GM23338 (cell line): ENCODE data around the gene MTMR3. TPM values are rescaled to one million over a fixed set of nuclear protein-coding genes. Genes with fewer than 3 reads are reported as not detected.

Experiments used
- ATAC-seq: fragments of 200-7000 bp; cut with Tn5 transposase; 3 replicates; pipeline ENCODE4 v1.9.1; 2020
- DNase-seq: peaks from one replicate; pipeline ENCODE4 v3.0.0-alpha.2; 2015; ENCODE audit warnings: low spot score
- H2AFZ ChIP-seq: fragments of 200-600 bp; sonication (generic); 2 replicates; pipeline ENCODE4 v1.8.0; 2016; ENCODE audit warnings: antibody characterized with exemption, mild to moderate bottlenecking, moderate library complexity
- H3F3A ChIP-seq: fragments of 200-600 bp; sonication (generic); replicated peaks from 2 replicates; pipeline ENCODE4 v1.8.0; 2017; ENCODE audit warnings: antibody characterized with exemption, mixed run types, low read depth
- H3K27ac ChIP-seq: fragments of 200-600 bp; sonication (generic); 2 replicates; pipeline ENCODE4 v1.6.1; 2016; ENCODE audit warnings: low read depth
- H3K27me3 ChIP-seq: fragments of 200-600 bp; sonication (generic); 2 replicates; pipeline ENCODE4 v1.8.0; 2016; ENCODE audit warnings: mild to moderate bottlenecking, mixed run types, moderate library complexity; ENCODE audit not compliant: insufficient read depth
- H3K36me3 ChIP-seq: fragments of 200-600 bp; sonication (generic); 2 replicates; pipeline ENCODE4 v1.8.0; 2016; ENCODE audit warnings: mild to moderate bottlenecking; ENCODE audit not compliant: insufficient read depth
- H3K4me1 ChIP-seq: fragments of 200-600 bp; sonication (generic); 2 replicates; pipeline ENCODE4 v1.8.0; 2016; ENCODE audit warnings: mild to moderate bottlenecking, moderate library complexity; ENCODE audit not compliant: insufficient read depth
- H3K4me2 ChIP-seq: fragments of 200-600 bp; sonication (generic); 2 replicates; pipeline ENCODE4 v1.7.1; 2017; ENCODE audit warnings: mixed run types
- H3K4me3 ChIP-seq: fragments of 200-600 bp; sonication (generic); 2 replicates; pipeline ENCODE4 v1.6.1; 2016; ENCODE audit warnings: mixed run types
- H3K79me2 ChIP-seq: fragments of 200-600 bp; sonication (generic); replicated peaks from 2 replicates; pipeline ENCODE4 v1.8.0; 2017; ENCODE audit warnings: mild to moderate bottlenecking; ENCODE audit not compliant: insufficient read depth
- H3K9me2 ChIP-seq: fragments of 200-600 bp; sonication (generic); 2 replicates; pipeline ENCODE4 v1.8.0; 2017; ENCODE audit not compliant: insufficient read depth
- H4K20me1 ChIP-seq: fragments of 200-600 bp; sonication (generic); replicated peaks from 2 replicates; pipeline ENCODE4 v1.8.0; 2017; ENCODE audit warnings: mild to moderate bottlenecking; ENCODE audit not compliant: insufficient read depth
- H3K27ac Mint-ChIP-seq: 2 replicates; pipeline ENCODE4 v1.8.0; 2020; ENCODE audit warnings: inconsistent platforms, mild to moderate bottlenecking, moderate library complexity, mixed read lengths
- H3K27me3 Mint-ChIP-seq: 3 replicates; pipeline ENCODE4 v1.8.0; 2022; ENCODE audit warnings: low read depth, mild to moderate bottlenecking, moderate library complexity, mixed read lengths, inconsistent platforms; ENCODE audit not compliant: insufficient read depth, poor library complexity
- H3K36me3 Mint-ChIP-seq: 3 replicates; pipeline ENCODE4 v1.8.0; 2021; ENCODE audit warnings: low read depth, mild to moderate bottlenecking, inconsistent platforms, moderate library complexity, mixed read lengths
- H3K4me1 Mint-ChIP-seq: 3 replicates; pipeline ENCODE4 v1.8.0; 2020; ENCODE audit warnings: mild to moderate bottlenecking, inconsistent platforms, mixed read lengths
- H3K4me3 Mint-ChIP-seq: 3 replicates; pipeline ENCODE4 v1.8.0; 2021; ENCODE audit warnings: moderate library complexity, mild to moderate bottlenecking, inconsistent platforms, mixed read lengths
- H3K9me3 Mint-ChIP-seq: 3 replicates; pipeline ENCODE4 v1.8.0; 2020; ENCODE audit warnings: moderate library complexity, mild to moderate bottlenecking, inconsistent platforms, mixed read lengths
- CREB1 ChIP-seq: fragments of 250-450 bp; sonication (Bioruptor Pico); IDR thresholded peaks from 2 replicates; pipeline ENCODE4 v1.5.0; 2020; ENCODE audit warnings: low read depth, mild to moderate bottlenecking, moderate library complexity
- EZH2 ChIP-seq: fragments of 200-600 bp; sonication (generic); IDR thresholded peaks from one replicate; pipeline ENCODE4 v1.8.0; 2017; ENCODE audit warnings: antibody characterized with exemption, mild to moderate bottlenecking, low read depth; ENCODE audit not compliant: unreplicated experiment
- EZH2phosphoT487 ChIP-seq: fragments of 200-600 bp; sonication (generic); IDR thresholded peaks from one replicate; pipeline ENCODE4 v1.8.1; 2018; ENCODE audit warnings: antibody characterized with exemption; ENCODE audit not compliant: unreplicated experiment
- JUNB ChIP-seq: IDR thresholded peaks from one replicate; pipeline ENCODE4 v1.6.1; 2016; ENCODE audit warnings: antibody characterized with exemption; ENCODE audit not compliant: unreplicated experiment
- NANOG ChIP-seq: IDR thresholded peaks from 2 replicates; pipeline ENCODE4 v1.6.1; 2016; ENCODE audit warnings: antibody characterized with exemption, borderline replicate concordance
- POLR2AphosphoS5 ChIP-seq: IDR thresholded peaks from 2 replicates; pipeline ENCODE4 v1.6.1; 2016; ENCODE audit warnings: antibody characterized with exemption, low read depth
- REST ChIP-seq: IDR thresholded peaks from one replicate; pipeline ENCODE4 v1.6.1; 2018; ENCODE audit warnings: antibody characterized with exemption; ENCODE audit not compliant: unreplicated experiment
- STAT1 ChIP-seq: IDR thresholded peaks from one replicate; pipeline ENCODE4 v1.6.1; 2016; ENCODE audit warnings: antibody characterized with exemption; ENCODE audit not compliant: unreplicated experiment
- ZNF114 ChIP-seq: fragments of 250-450 bp; sonication (Bioruptor Pico); IDR thresholded peaks from 2 replicates; pipeline ENCODE4 v1.5.0; 2020; ENCODE audit warnings: mild to moderate bottlenecking, moderate library complexity
- ZNF331 ChIP-seq: fragments of 250-450 bp; sonication (Bioruptor Pico); IDR thresholded peaks from 2 replicates; pipeline ENCODE4 v1.5.0; 2020; ENCODE audit warnings: low read depth, mild to moderate bottlenecking, moderate library complexity
- ZNF462 ChIP-seq: fragments of 250-450 bp; sonication (Bioruptor Pico); IDR thresholded peaks from 2 replicates; pipeline ENCODE4 v1.5.0; 2020; ENCODE audit warnings: mild to moderate bottlenecking, moderate library complexity
- polyA plus RNA-seq: library from polyadenylated mRNA; unstranded; fragments of >200 nt; fragmentation: Nextera tagmentation; extraction: Ambion mirVana; gene quantifications from 2 replicates; pipeline ENCODE4 v1.2.1, GENCODE V29; 2016
- total RNA-seq: library from RNA; depleted of rRNA; stranded (reverse); fragments of >200 nt; shearing (Covaris generic); gene quantifications from 2 replicates; pipeline ENCODE4 v1.2.3, GENCODE V29; 2014

MTMR3 gene
- total and polyA plus RNA-seq, 2 experiments from 2014 or later: 5.2 to 27.4 TPM

GRCh38 chr22:30045901-30046715 is 163.1 kb downstream of the MTMR3 start (continued):
- TF ChIP-seq ZNF462 (CRISPR knock-in tag) (no peak), ZNF114 (CRISPR knock-in tag) (no peak), STAT1 (no peak), POLR2AphosphoS5 (no peak), EZH2 (no peak), EZH2phosphoT487 (no peak), NANOG (no peak), JUNB (no peak), ZNF331 (CRISPR knock-in tag) (no peak)

- Histone ChIP-seq H3K79me2 (no peaks in the 10 kb centered on the region), H3K27ac (no peak overlapping the region), H3K4me3 (no peak overlapping the region), H3K4me2 (no peak overlapping the region), H3K4me1 (no peaks in the 10 kb centered on the region), H3K36me3 (no peaks in the 10 kb centered on the region), H4K20me1 (no peaks in the 10 kb centered on the region), H3K9me2 (no peaks in the 10 kb centered on the region), H3F3A (no peaks in the 10 kb centered on the region), H3K27me3 (no peaks in the 10 kb centered on the region), H2AFZ (no peak overlapping the region)
- H3K9me3 Mint-ChIP-seq: no peaks in the 10 kb centered on the region
- no peaks in the 10 kb centered on the region for H3K4me1 Mint-ChIP-seq
- no peaks in the 10 kb centered on the region for H3K36me3 Mint-ChIP-seq
- ATAC-seq (no peak), DNase-seq (no peak)
- H3K4me3 Mint-ChIP-seq: no peak overlapping the region
- H3K27me3 Mint-ChIP-seq: peaks cover 7% of the 10 kb centered on the region
- H3K27ac Mint-ChIP-seq: no peak overlapping the region
- no peak for TF ChIP-seq JUNB
- no peak for TF ChIP-seq REST
- no peak for TF ChIP-seq POLR2AphosphoS5
- TF ChIP-seq ZNF114 (CRISPR knock-in tag): no peak
- no peak for TF ChIP-seq EZH2
- TF ChIP-seq NANOG: no peak
- no peak for TF ChIP-seq STAT1
- TF ChIP-seq CREB1 (CRISPR knock-in tag): no peak
Measured at GRCh38 chr22:30046716-30047363, 163.9 kb downstream of the MTMR3 start.
